GM12878 (cell line): ENCODE measurements around the gene AGPAT2. TPM values are rescaled to one million over a fixed set of nuclear protein-coding genes. Genes with fewer than 3 reads are reported as not detected.

Source experiments
- ATAC-seq: fragments of 200-7000 bp; cut with Tn5 transposase; 3 replicates; pipeline ENCODE4 v1.9.1; 2020; ENCODE audit warnings: mild to moderate bottlenecking, moderate library complexity
- BruUV-seq: library from RNA; stranded (reverse); fragments of 400-500 nt; replicated peaks from 2 replicates; lab custom pipeline; 2021; lab: Mats Ljungman, UMichigan
- CTCF ChIA-PET: fragments of 300-600 bp; sonication (Branson Sonifier 250); formaldehyde crosslinking; extraction: SDS; loops from one replicate; lab custom pipeline; 2021; ENCODE audit warnings: inconsistent platforms; lab: Yijun Ruan, JAX
- POLR2A ChIA-PET: fragments of 350-600 bp; formaldehyde crosslinking; extraction: SDS; loops from one replicate; lab custom pipeline; 2021; ENCODE audit warnings: inconsistent platforms; lab: Charles Lee
- RAD21 ChIA-PET: fragments of 300-600 bp; sonication (Branson Sonifier 250); formaldehyde crosslinking; loops from one replicate; lab custom pipeline; 2023; ENCODE audit warnings: antibody characterized with exemption; ENCODE audit not compliant: unreplicated experiment; lab: Charles Lee
- SMC1A ChIA-PET: fragments of 300-600 bp; sonication (Branson Sonifier 250); formaldehyde crosslinking; loops from one replicate; lab custom pipeline; 2023; ENCODE audit not compliant: unreplicated experiment, uncharacterized antibody; lab: Charles Lee
- DNase-seq: peaks from one replicate; pipeline ENCODE4 v3.0.0-alpha.2; 2011; ENCODE audit warnings: low read depth, low spot score
- FAIRE-seq: peaks from 3 replicates; lab custom pipeline; 2011; peaks lifted over from hg19 to GRCh38; lab: Jason Lieb, UNC
- H2AFZ ChIP-seq: 2 replicates; pipeline ENCODE4 v1.6.0; 2011; ENCODE audit warnings: low read depth, low read length, control low read depth; ENCODE audit not compliant: control insufficient read depth
- H3K27ac ChIP-seq: 2 replicates; pipeline ENCODE4 v1.5.1; 2011; ENCODE audit warnings: control low read depth; ENCODE audit not compliant: control insufficient read depth, insufficient read depth
- H3K27me3 ChIP-seq, 2 experiments: replicated peaks in 1 of 2; 2 replicates each; pipeline versions ENCODE4 v1.6.0 to v1.6.1; 2011; ENCODE audit warnings: low read length in 1 of 2; ENCODE audit not compliant: control insufficient read depth in 2 of 2, insufficient read depth in 2 of 2
- H3K36me3 ChIP-seq, 2 experiments: 2 replicates each; pipeline ENCODE4 v1.5.1; 2011; ENCODE audit warnings: low read length in 1 of 2; ENCODE audit not compliant: control insufficient read depth in 2 of 2, insufficient read depth in 2 of 2
- H3K4me1 ChIP-seq: 2 replicates; pipeline ENCODE4 v1.6.1; 2011; ENCODE audit warnings: mild to moderate bottlenecking, low read length, moderate library complexity, mixed read lengths; ENCODE audit not compliant: control insufficient read depth, insufficient read depth
- H3K4me2 ChIP-seq: 2 replicates; pipeline ENCODE4 v1.6.0; 2011; ENCODE audit warnings: control low read depth; ENCODE audit not compliant: control insufficient read depth, insufficient read depth
- H3K4me3 ChIP-seq: fragments of 200-600 bp; sonication (generic); 2 replicates; pipeline ENCODE4 v1.5.1; 2016
- H3K79me2 ChIP-seq: 2 replicates; pipeline ENCODE4 v1.6.0; 2011; ENCODE audit warnings: low read length; ENCODE audit not compliant: control insufficient read depth, insufficient read depth
- H3K9ac ChIP-seq: 2 replicates; pipeline ENCODE4 v1.8.0; 2011; ENCODE audit warnings: low read length, control low read depth, mixed read lengths; ENCODE audit not compliant: control insufficient read depth, insufficient read depth
- H3K9me3 ChIP-seq: replicated peaks from 3 replicates; pipeline ENCODE4 v1.5.1; 2011; ENCODE audit warnings: mild to moderate bottlenecking, low read length; ENCODE audit not compliant: control insufficient read depth, insufficient read depth
- H4K20me1 ChIP-seq: 2 replicates; pipeline ENCODE4 v1.6.0; 2011; ENCODE audit not compliant: control insufficient read depth, insufficient read depth
- ATF2 ChIP-seq: IDR thresholded peaks from 2 replicates; pipeline ENCODE4 v1.6.1; 2012; ENCODE audit warnings: low read length, inconsistent platforms
- ATF7 ChIP-seq: fragments of 450-650 bp; IDR thresholded peaks from 2 replicates; pipeline ENCODE4 v1.6.1; 2016; ENCODE audit warnings: low read depth, mild to moderate bottlenecking
- CUX1 ChIP-seq: IDR thresholded peaks from 2 replicates; pipeline ENCODE4 v1.6.1; 2012; ENCODE audit warnings: improper control_type of control experiment, low read depth, low read length; ENCODE audit not compliant: insufficient replicate concordance
- E4F1 ChIP-seq: fragments of 450-650 bp; IDR thresholded peaks from 2 replicates; pipeline ENCODE4 v1.6.1; 2018; ENCODE audit warnings: borderline replicate concordance, mild to moderate bottlenecking; ENCODE audit not compliant: partially characterized antibody
- EGR1 ChIP-seq, 2 experiments: IDR thresholded peaks; 1 replicate in 1 of 2; 2 replicates in 1 of 2; pipeline ENCODE4 v1.6.1; 2011 to 2012; ENCODE audit warnings: low read depth in 2 of 2, low read length in 2 of 2, borderline replicate concordance in 1 of 2, mild to moderate bottlenecking in 1 of 2, moderate library complexity in 1 of 2
- FOS ChIP-seq: IDR thresholded peaks from 3 replicates; pipeline ENCODE4 v1.6.1; 2011; ENCODE audit warnings: borderline replicate concordance; ENCODE audit not compliant: insufficient read length; ENCODE audit errors: extremely low read depth
- KDM1A ChIP-seq: fragments of 200-600 bp; sonication (generic); IDR thresholded peaks from 2 replicates; pipeline ENCODE4 v1.6.1; 2016; ENCODE audit warnings: borderline replicate concordance
- MTA3 ChIP-seq: IDR thresholded peaks from 2 replicates; pipeline ENCODE4 v1.6.1; 2012; ENCODE audit warnings: low read length, inconsistent platforms, borderline replicate concordance
- POLR2AphosphoS2 ChIP-seq: IDR thresholded peaks from 2 replicates; pipeline ENCODE4 v1.6.1; 2011; ENCODE audit warnings: low read depth, mild to moderate bottlenecking, low read length, improper control_type of control experiment, moderate library complexity
- USF2 ChIP-seq: IDR thresholded peaks from 2 replicates; pipeline ENCODE4 v1.6.1; 2011; ENCODE audit warnings: low read depth, low read length, improper control_type of control experiment, borderline replicate concordance
- ZNF274 ChIP-seq: IDR thresholded peaks from one replicate; pipeline ENCODE4 v1.8.0; 2011; ENCODE audit not compliant: insufficient read length, insufficient read depth
- WGBS: methylation state at CpG from one replicate; pipeline ENCODE4 v1.1.6; 2016; ENCODE audit warnings: low lambda C conversion rate; ENCODE audit not compliant: insufficient replicate concordance, insufficient coverage; ENCODE audit errors: missing lambda C conversion rate; 5-methylcytosine and 5-hydroxymethylcytosine counted together
- in situ Hi-C: fragments of 300-500 bp; cut with MboI; formaldehyde crosslinking; loops from 9 replicates; pipeline ENCODE4 v1.14.3; 2018; ENCODE audit warnings: mixed read lengths
- intact Hi-C: fragments of 100-400 bp; cut with micrococcal nuclease; formaldehyde crosslinking; loops from one replicate; pipeline ENCODE4 v1.14.2; 2022; ENCODE audit not compliant: unreplicated experiment
- polyA plus RNA-seq, 11 experiments: library from polyadenylated mRNA; depleted of rRNA in 4 of 11; unstranded in 6 of 11; stranded (reverse) in 5 of 11; fragments of >200 nt; fragmentation: Nextera tagmentation in 4 of 11; fragmentation: Illumina TruSeq in 1 of 11; extraction: Ambion mirVana in 4 of 11; extraction: Trizol in 1 of 11; gene quantifications; 1 replicate in 1 of 11; 2 replicates in 10 of 11; pipeline versions ENCODE4 v1.2.1 to v1.2.3, GENCODE V29; 2011 to 2016; ENCODE audit warnings: inconsistent platforms in 2 of 11, missing spikeins in 2 of 11, low read depth in 1 of 11
- total RNA-seq, 4 experiments: library from RNA; depleted of rRNA in 3 of 4; stranded (reverse); fragments of >200 nt in 3 of 4; fragmentation: Illumina TruSeq in 1 of 4; extraction: Trizol in 1 of 4; gene quantifications; 2 replicates each; pipeline versions ENCODE4 v1.2.1 to v1.2.3, GENCODE V29; 2013 to 2021

AGPAT2 gene
- total and polyA plus RNA-seq, 10 of the 15 experiments (the other 5 are each of a cell fraction or from before 2014, with no cell fraction given): 0.10 to 28.5 (median 18.2) TPM

GRCh38 chr9:136644343-136644592 lies 43.0 kb downstream of the AGPAT2 start (continued):
- TF ChIP-seq MTA3: no peak
- peak; percentile 22 for TF ChIP-seq USF2
- no peak for TF ChIP-seq FOS

GRCh38 chr9:136643596-136644342 lies 43.5 kb downstream of the AGPAT2 start:
- intact Hi-C loops (no loop called here), in situ Hi-C loops (no loop called here)
- Histone ChIP-seq H3K27ac (no peak overlapping the region), H3K9ac (no peak overlapping the region), H3K4me2 (peak overlapping the region; percentile 25; the same call in 1 of the 2 replicates), H2AFZ (no peak overlapping the region), H3K36me3 (no peaks in the 10 kb centered on the region), H3K4me1 (peaks cover 12% of the 10 kb centered on the region), H4K20me1 (no peaks in the 10 kb centered on the region), H3K27me3 (peaks cover 0 to 5% of the 10 kb centered on the region in 2 experiments; a peak in 3 of 4 replicates), H3K79me2 (no peaks in the 10 kb centered on the region), H3K9me3 (no peaks in the 10 kb centered on the region), H3K4me3 (no peak overlapping the region)
- FAIRE-seq (no peak), DNase-seq (no peak), ATAC-seq (no peak; the same call in 2 of the 3 replicates)
- 21% methylated on average over 31 of the region's 31 CpGs for WGBS
- ChIA-PET SMC1A (interaction anchor here (1.3 kb wide), 1 partner anchor 154 kb away, joined by 5 read pairs; no protein-coding TSS in a partner anchor), POLR2A (interaction anchor here (1.4 kb wide), 1 partner anchor 104 kb away, joined by 4 read pairs; no protein-coding TSS in a partner anchor), CTCF (interaction anchor here (1.0 to 2.5 kb wide), 9 partner anchors 9 to 159 kb away, joined by 3 to 16 read pairs (median 4); partner anchors contain the start of gene AGPAT2), RAD21 (interaction anchor here (0.7 to 1.8 kb wide), 5 partner anchors 12 to 157 kb away, joined by 3 to 6 read pairs (median 4); no protein-coding TSS in a partner anchor)
- BruUV-seq: no TSS peak
- TF ChIP-seq KDM1A (no peak), ATF2 (no peak), ZNF274 (no peak), POLR2AphosphoS2 (no peak), ATF7 (no peak), CUX1 (no peak), E4F1 (no peak), EGR1 (IDR thresholded peaks at IDR 0.05; ENCODE audit: borderline replicate concordance in 1 of 2, low read depth in 2 of 2, low read length in 2 of 2) (no peak)
